HG03139 (cell line): Measurements from ENCODE around the gene CRLF1.
"Not testable (repeated sequence)": the region's sequence is repeated elsewhere in the genome, so short reads cannot be mapped to it uniquely, and the experiment has no call there.

Source experiments
- ATAC-seq: cut with Tn5 transposase; IDR thresholded peaks from one replicate; pipeline ENCODE4 v1.9.1; 2021; ENCODE audit not compliant: unreplicated experiment

Gene CRLF1

GRCh38 chr19:18609717-18610051 lies 3.1 kb upstream of the CRLF1 start:
- no peak for ATAC-seq

GRCh38 chr19:18608805-18609716 lies 2.5 kb upstream of the CRLF1 start:
- ATAC-seq, result no peak

GRCh38 chr19:18608102-18608804 lies 1.7 kb upstream of the CRLF1 start:
- no peak for ATAC-seq

- no peak for ATAC-seq
Measured at GRCh38 chr19:18607226-18608101, 865 bp upstream of the CRLF1 start.

- ATAC-seq, result no peak
Measured at GRCh38 chr19:18605546-18606280, 886 bp downstream of the CRLF1 start.

GRCh38 chr19:18605196-18605545 lies 1.4 kb downstream of the CRLF1 start:
- ATAC-seq, result no peak

- ATAC-seq, result no peak
Measured at GRCh38 chr19:18604820-18605159, 1.8 kb downstream of the CRLF1 start.

GRCh38 chr19:18603958-18604819 lies 2.4 kb downstream of the CRLF1 start:
- no peak for ATAC-seq

GRCh38 chr19:18603255-18603957 lies 3.2 kb downstream of the CRLF1 start:
- ATAC-seq, result no peak

- ATAC-seq, result no peak
Measured at GRCh38 chr19:18601875-18602274, 4.7 kb downstream of the CRLF1 start.

- not testable (repeated sequence) for ATAC-seq
Measured at GRCh38 chr19:18600692-18601397, 5.8 kb downstream of the CRLF1 start.

- no peak for ATAC-seq
Measured at GRCh38 chr19:18599485-18599884, 7.1 kb downstream of the CRLF1 start.

GRCh38 chr19:18597809-18598660 lies 8.6 kb downstream of the CRLF1 start:
- ATAC-seq, result no peak

GRCh38 chr19:18596752-18597157 lies 9.8 kb downstream of the CRLF1 start:
- no peak for ATAC-seq

GRCh38 chr19:18595475-18595874 lies 11.1 kb downstream of the CRLF1 start:
- no peak for ATAC-seq

- no peak for ATAC-seq
Measured at GRCh38 chr19:18594824-18595373, 11.7 kb downstream of the CRLF1 start.

GRCh38 chr19:18594096-18594823 lies 12.3 kb downstream of the CRLF1 start:
- ATAC-seq, result peak; percentile 46
